Activated CD8-positive, alpha-beta memory T cell treated with anti-CD3 and anti-CD28 coated beads, Interleukin-2, amount 50 U/mL, for 1 hour (primary cell): Measurements from ENCODE around the gene ASF1A.
"Not testable (repeated sequence)": the region's sequence is repeated elsewhere in the genome, so short reads cannot be mapped to it uniquely, and the experiment has no call there.

Experiments
- DNase-seq: peaks from one replicate; pipeline ENCODE4 v3.0.0-alpha.2; 2020; ENCODE audit errors: extremely low read depth

The ASF1A gene

DNA sequence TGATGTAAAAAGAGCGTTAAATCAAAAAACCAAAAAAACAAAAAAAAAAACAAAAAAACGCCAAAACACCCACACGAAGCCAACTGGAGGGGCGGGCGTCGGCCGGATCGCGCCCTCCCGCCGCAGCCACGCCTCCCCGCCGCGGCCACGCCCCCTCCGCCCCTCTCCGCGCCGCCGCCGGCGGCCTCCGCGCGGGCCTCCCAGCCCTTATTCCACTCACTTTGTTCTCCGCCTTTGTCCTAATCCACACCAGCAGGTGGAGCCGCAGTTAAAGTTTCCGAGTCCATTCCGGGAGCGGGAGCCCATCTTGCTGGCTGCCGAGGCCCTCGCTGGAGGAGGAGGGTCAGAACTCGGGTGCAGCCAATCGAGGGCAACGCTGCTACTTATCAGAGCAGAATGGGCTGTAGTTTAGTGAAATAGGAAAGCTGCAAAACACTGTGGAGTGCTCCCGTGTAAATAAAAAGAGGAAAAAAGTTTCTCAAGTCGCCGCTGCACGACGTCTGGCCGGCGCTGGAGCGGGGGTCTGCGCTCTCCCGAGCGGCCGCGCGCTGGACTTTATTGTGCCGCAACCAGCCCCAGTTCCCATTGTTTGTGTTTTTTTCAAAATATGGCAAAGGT, at the start of gene ASF1A:
Gene ASF1A (plus strand): TSS at position 346 of the 618 bp plus-strand sequence. CDS start 262 bp downstream, at position 608.
- DNase-seq = peak; percentile 87

DNA sequence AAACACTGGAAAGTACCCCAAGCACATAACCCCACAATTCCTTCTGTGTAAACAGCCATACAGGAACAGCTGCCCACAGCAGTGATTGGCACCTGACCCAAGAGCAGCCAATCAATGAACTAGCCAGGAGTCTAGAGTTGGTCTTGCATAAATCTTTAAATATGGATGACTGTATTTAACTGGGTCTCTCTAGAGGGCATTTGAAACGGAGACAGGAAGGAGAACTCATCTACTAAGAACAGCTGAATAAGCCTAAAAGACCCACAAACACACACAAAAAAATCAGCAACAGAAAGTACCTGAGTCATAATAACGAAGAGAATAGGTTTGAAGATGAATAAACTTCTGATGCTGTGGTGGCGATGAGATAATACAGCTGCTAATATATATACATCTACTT, 49.0 kb upstream of the ASF1A start:
- no peak for DNase-seq

DNA sequence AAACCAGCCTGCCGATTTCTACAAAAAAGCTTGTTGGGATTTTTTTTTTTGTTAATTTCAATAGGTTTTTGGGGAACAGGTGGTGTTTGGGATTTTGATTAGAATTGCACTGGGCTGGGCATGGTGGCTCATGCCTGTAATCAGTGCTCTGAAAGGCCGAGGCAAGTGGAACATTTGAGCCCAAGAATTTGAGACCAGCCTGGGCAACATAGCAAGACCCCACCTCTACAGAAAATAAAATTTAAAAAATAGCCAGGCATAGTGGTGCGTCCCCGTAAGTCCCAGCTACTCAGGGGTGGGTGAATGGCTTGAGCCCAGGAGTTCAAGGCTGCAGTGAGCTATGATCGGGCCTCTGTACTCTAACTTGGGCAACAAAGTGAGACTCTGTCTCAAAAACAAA, 40.5 kb upstream of the ASF1A start:
- no peak for DNase-seq

- no peak for DNase-seq
Measured at GRCh38 chr6:118856301-118856700, 37.7 kb upstream of the ASF1A start.

- DNase-seq = no peak
Measured at GRCh38 chr6:118859517-118860064, 34.4 kb upstream of the ASF1A start.

GRCh38 chr6:118860363-118860762, 33.6 kb upstream of the ASF1A start:
- DNase-seq = no peak

DNA sequence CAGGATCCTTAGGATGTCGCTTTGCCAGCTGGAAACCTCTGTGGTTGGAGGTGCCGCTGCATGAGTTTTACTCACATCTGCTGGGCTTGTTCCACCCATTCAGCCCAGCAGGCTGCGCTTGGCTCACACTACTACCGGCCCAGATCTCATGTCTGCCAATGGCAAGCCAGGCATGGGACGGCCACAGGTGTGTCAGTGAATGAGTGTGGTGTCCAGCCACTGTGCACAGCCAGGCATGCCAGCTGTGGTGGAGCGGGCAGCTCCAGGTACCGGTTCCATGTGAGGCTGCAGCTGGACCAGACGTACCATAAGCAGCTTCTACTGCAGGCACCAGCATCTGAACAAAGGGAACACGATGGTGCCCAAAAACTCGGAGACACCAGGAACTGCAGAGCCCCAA, 33.1 kb upstream of the ASF1A start:
- DNase-seq = no peak

DNA sequence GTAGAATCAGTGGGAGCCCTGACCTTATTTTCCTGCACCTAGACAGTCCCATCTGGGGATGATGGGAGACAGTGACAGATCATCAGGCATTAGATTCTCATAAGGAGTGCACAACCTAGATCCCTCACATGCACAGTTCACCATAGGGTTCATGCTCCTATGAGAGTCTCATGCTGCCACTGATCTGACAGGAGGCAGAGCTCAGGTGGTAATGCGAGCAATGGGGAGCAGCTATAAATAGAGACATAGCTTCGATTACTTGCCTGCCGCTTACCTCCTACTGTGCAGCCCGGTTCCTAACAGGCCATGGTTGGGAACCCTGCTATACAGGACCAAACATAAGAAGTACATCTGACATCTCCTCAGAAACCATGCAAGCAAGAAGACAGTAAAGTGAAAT, 31.5 kb upstream of the ASF1A start:
- no peak for DNase-seq

GRCh38 chr6:118864341-118865099, 29.4 kb upstream of the ASF1A start:
- DNase-seq = no peak

DNA sequence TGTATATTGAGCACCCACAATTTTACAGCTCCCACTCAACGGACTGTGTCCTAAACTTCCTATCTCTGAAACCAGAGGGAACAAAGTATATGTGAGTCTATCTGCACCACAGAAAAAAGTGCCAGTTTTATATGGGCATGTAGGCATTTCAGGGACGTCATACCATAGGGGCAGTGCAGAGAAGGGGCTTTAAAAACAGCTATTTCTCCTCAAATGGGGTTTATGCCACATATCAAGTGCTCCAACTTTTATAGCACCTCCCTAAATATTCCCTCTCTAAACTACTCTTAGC, 28.9 kb upstream of the ASF1A start:
- no peak for DNase-seq

DNA sequence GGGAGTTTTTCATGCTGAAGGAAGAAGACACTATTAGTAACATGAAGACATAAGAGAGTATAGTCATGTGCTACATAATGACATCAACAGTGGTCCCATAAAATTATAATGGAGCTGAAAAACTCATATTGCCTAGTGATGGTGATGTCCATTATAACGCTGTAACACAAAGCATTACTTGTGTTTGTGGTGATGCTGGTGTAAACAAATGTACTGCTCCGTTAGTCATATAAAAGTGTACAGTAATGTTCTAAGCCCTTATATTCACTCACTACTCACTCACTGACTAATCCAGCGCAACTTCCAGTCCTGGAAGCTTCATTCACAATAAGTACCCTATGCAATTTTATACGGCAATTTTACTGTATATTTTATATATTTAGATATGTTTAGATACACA, 26.8 kb upstream of the ASF1A start:
- DNase-seq = no peak

DNA sequence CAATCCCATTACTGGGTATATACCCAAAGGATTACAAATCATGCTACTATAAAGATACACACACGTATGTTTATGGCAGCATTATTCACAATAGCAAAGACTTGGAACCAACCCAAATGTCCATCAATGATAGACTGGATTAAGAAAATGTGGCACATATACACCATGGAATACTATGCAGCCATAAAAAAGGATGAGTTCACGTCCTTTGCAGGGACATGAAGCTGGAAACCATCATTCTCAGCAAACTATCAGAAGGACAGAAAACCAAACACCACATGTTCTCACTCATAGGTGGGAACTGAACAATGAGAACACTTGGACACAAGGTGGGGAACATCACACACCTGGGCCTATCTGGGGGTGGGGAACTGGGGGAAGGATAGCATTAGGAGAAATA, 25.1 kb upstream of the ASF1A start:
- DNase-seq = not testable (repeated sequence)

DNA sequence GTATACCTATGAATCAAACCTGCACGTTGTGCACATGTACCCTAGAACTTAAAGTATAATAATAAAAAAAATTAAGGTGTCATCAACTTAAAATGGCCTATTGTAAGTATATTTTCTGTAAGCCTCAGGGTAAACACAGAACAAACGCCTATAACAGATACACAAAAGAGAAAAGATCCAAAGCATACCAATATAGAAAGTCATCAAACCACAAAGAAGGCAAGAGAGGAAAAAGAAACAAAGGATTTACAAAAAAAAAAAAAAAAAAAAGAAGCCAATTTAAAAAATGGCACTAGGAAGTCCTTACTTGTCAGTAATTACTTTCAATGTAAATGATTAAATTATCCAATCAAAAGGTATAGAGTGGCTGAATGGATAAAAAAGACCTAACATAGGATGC, 24.6 kb upstream of the ASF1A start:
- no peak for DNase-seq

DNA sequence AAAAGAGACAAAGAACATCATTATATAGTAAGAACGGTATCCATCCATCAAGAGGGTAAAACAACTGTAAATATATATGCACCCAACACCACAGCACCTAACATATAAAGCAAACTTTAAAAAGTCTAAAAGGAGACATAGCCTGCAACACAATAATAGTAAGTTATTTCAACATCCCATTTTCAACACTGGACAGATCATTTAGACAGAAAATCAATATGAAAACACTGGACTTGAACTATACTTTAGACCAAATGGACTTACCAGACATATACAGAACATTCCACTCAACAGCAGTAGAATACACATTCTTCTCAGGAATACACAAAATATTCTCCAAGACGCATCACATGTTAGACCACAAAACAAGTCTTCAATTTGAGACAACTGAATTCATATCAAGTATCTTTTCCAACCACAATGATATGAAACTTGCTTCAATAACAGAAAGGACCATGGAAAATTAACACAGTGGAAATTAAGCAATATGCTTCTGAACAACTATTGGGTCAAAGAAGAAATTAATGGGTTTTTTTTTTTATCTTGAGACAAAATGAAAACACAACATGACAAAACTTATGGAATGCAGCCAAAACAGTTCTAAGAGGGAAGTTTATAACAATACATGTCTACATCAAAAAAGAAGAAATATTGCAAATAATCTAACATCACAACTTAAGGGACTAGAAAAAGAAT, 23.9 kb upstream of the ASF1A start:
- DNase-seq = no peak

DNA sequence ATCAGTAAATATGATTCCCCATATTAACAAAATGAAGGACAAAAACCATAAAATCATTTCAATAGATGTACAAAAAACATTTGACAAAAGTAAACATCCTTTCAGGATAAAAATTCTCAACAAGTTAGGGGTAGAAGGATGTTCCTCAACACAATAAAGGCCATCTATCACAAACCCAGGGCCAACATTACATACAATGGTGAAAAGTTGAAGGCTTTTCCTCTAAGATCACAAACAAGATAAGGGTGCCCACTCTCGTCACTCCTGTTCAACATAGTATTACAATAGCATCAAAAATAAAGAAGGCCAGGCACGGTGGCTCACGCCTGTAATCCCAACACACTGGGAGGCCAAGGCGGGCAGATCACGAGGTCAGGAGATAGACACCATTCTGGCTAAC, 22.6 kb upstream of the ASF1A start:
- DNase-seq = no peak

DNA sequence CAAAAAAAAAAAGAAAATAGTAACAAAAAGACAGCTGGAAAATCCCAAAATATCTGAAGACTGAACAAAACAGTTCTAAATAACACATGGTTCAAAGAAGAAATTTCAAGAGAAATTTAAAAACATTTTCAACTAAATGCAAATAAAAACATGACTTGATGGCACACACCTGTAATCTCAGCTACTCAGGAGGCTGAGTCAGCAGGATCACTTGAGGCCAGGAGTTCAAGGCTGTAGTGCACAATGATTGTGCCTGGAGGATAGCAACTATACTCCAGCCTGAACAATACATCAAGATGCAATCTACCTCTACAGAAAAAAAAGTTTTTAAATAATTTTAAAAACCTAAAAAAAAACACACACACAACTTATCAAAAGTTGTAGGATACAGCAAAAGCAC, 21.6 kb upstream of the ASF1A start:
- no peak for DNase-seq

GRCh38 chr6:118872726-118873125, 21.2 kb upstream of the ASF1A start:
- DNase-seq = no peak

DNA sequence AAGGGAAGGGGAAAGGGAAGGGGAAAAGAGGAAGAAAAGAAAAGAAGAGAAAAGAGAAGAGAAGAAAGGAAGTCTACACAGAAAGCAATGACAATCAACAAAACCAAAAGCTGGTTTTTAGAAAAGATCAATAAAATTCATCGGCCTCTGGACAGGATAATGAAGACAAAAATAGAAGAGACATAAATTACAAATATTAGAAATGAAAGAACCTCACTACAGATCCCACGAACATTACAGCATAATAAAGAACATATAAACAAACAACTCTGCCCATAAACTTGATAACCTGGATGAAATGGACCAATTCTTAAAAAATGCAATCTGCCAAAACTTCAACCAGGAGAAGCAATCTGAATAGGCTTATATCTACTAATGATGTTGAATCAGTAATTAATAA, 20.7 kb upstream of the ASF1A start:
- no peak for DNase-seq

GRCh38 chr6:118875672-118876071, 18.3 kb upstream of the ASF1A start:
- no peak for DNase-seq

- no peak for DNase-seq
Measured at GRCh38 chr6:118876198-118876597, 17.8 kb upstream of the ASF1A start.

- DNase-seq = no peak
Measured at GRCh38 chr6:118876814-118877213, 17.1 kb upstream of the ASF1A start.

GRCh38 chr6:118877806-118878205, 16.1 kb upstream of the ASF1A start:
- no peak for DNase-seq
